ENCODE measurements around the gene KDM2A.
A peak's percentile ranks its signal among the peaks of the same experiment; 100 is the strongest.

The KDM2A gene

DNA sequence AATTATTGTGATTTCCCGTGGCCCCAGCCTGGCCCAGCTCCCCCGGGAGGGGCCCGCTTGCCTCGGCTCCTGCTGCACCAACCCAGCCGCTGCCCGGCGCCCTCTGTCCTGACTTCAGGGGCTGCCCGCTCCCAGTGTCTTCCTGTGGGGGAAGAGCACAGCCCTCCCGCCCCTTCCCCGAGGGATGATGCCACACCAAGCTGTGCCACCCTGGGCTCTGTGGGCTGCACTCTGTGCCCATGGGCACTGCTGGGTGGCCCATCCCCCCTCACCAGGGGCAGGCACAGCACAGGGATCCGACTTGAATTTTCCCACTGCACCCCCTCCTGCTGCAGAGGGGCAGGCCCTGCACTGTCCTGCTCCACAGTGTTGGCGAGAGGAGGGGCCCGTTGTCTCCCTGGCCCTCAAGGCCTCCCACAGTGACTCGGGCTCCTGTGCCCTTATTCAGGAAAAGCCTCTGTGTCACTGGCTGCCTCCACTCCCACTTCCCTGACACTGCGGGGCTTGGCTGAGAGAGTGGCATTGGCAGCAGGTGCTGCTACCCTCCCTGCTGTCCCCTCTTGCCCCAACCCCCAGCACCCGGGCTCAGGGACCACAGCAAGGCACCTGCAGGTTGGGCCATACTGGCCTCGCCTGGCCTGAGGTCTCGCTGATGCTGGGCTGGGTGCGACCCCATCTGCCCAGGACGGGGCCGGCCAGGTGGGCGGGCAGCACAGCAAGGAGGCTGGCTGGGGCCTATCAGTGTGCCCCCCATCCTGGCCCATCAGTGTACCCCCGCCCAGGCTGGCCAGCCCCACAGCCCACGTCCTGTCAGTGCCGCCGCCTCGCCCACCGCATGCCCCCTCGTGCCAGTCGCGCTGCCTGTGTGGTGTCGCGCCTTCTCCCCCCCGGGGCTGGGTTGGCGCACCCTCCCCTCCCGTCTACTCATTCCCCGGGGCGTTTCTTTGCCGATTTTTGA is 166.8 kb downstream of the KDM2A start:
- no peak for DNase-seq (ENCODE audit: low spot score)

GRCh38 chr11:67286621-67287333 is 167.7 kb downstream of the KDM2A start:
- no peak for DNase-seq (ENCODE audit: low spot score)

GRCh38 chr11:67287355-67288197 is 168.5 kb downstream of the KDM2A start:
- no peak for DNase-seq (ENCODE audit: low spot score)

DNA sequence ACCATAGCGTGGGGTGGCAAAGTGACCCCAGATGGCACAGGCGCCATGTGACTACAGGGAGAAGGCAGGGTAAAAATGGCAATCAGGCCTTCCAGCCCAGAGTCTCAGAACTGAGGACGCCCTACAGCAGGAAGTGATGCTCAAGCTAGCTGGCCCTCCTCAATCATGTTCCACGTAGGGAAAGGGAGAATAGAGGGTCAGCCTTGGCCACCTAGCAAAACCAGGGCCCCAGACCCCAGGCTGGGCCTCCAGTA is 169.1 kb downstream of the KDM2A start:
- DNase-seq (ENCODE audit: low spot score) = no peak

- DNase-seq (ENCODE audit: low spot score) = peak; percentile 93
These were observed 169.6 kb downstream of the KDM2A start for GRCh38 chr11:67288452-67289225.

DNA sequence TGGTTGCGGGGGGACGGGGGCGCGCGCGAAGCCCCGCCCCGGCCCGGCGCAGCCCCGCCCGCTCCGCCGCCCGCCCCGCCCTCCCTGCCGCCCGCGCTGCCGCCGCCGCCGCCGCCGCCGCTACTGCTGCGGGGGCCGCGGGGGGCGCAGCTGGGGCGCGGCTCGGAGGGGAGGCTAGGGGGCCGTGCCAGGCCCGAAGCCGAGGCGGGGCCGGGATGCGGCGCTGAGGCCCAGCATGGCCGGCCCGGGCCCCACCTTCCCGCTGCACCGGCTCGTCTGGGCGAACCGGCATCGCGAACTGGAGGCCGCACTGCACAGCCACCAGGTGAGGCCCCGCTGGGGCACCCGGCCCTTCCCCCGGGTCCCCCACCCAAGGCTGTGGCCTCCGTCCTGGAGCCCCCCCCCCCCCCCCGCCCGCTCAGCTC is 170.2 kb downstream of the KDM2A start, which contains the start of gene ANKRD13D:
Gene ANKRD13D, plus strand, starts transcription at position 78 of the 425 bp plus-strand sequence. Its CDS starts 158 bp downstream, at position 236.
- DNase-seq (ENCODE audit: low spot score) = no peak

DNA sequence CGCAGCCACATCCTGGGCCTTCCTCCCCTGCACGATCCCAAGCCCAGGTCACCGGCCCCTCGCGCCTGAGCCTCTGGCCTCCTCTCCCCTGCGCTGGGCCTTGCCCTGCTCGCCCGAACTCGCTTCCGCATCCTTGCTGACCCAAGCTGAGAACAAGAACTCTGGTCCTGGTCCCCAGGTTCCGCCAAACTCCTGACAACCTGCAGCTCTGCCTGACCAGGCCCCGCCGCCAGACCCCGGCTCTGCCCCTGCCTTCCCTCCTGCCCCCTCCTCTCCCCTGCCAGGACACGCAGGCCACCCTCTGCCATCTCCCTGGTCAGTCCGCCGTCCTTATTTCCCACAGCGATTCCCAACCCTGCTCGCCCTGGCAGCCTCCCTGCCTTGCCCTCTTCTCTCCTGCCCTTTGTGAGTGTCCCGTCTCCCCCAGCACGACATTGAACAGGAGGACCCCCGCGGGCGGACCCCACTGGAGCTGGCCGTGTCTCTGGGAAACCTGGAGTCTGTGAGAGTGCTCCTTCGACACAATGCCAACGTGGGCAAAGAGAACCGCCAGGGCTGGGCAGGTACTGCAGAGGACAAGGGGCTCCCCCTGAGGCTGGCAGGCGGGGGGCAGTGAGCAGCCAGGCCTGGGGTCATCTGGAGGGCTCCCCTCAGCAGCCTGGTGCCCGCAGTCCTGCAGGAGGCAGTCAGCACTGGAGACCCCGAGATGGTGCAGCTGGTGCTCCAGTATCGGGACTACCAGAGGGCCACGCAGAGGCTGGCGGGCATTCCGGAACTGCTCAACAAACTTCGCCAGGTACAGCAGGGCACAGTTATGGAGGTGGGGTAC is 170.8 kb downstream of the KDM2A start:
- DNase-seq (ENCODE audit: low spot score) = no peak

DNA sequence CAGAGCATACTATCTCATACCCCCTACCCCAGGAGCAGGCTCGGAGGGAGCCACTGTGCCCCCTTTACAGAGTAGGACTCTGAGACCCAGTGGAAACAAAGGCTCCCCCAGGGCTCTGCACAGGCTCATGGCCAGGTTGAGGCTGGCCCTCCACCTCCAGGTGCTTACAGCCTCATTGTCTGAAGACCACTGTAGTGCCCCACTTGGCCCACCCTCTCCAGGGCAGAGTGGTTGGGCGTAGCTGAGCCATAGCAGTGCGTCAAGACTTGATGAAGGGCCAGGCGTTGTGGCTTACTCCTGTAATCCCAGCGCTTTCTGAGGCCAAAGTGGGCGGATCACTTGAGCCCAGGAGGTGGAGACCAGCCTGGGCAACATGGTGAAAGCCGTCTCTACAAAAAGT is 171.7 kb downstream of the KDM2A start:
- no peak for DNase-seq (ENCODE audit: low spot score)

DNA sequence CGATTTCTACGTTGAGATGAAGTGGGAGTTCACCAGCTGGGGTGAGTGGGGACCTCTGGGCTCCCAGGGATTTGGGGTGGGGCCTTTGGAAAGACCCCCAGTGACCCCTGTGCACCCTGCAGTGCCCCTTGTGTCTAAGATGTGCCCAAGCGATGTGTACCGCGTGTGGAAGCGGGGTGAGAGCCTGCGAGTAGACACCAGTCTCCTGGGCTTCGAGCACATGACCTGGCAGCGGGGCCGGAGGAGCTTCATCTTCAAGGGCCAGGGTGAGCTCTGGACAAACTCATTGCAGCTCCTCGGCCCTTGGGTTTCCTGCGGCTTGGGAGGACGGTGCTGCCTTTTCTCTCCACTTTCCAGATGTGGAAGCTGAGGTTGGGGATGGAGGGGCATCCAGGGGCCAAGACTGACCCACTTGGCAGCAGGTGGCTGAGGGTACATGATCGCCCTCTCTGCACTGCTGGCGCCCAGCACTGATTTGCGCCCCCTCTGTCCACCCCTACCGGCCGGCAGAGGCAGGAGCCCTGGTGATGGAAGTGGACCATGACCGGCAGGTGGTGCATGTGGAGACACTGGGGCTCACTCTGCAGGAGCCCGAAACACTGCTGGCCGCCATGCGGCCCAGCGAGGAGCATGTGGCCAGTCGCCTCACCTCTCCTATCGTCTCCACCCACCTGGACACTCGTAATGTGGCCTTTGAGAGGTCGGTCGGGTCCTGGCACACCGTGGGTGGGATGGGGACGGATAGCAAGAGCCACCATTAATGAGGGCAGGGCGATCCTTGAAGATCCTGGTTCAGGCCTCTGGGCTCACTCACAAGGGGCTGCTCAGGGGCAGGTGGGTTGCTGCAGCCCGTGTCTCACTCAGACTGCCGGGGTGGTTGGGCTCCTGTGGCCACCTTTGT is 172.7 kb downstream of the KDM2A start:
- no peak for DNase-seq (ENCODE audit: low spot score)

- DNase-seq (ENCODE audit: low spot score) = no peak
These were observed 173.6 kb downstream of the KDM2A start for GRCh38 chr11:67292671-67293070.

- DNase-seq (ENCODE audit: low spot score) = no peak
These were observed 174.0 kb downstream of the KDM2A start for GRCh38 chr11:67293090-67293489.

DNA sequence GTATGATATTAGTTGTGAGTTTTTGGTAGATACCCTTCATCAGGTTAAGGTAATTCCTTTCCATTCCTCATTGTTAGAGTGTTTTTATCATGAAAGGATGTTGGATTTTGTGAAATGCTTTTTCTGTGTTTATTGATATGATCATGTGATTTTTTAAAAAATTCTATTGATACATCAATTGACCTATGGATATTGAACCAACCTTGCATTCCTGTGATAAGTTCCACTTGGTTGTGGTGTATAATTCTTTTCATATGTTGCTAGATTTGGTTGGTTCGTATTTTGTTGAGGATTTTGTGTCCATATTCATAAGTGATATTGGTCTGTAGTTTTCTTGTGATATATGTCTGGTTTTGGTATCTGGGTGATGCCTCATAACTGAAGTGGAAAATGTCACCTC is 176.8 kb downstream of the KDM2A start:
- DNase-seq (ENCODE audit: low spot score) = no peak

GRCh38 chr11:67298786-67299185 is 179.7 kb downstream of the KDM2A start:
- DNase-seq (ENCODE audit: low spot score) = no peak

GRCh38 chr11:67299471-67300191 is 180.6 kb downstream of the KDM2A start:
- DNase-seq (ENCODE audit: low spot score) = no peak

GRCh38 chr11:67300256-67300755 is 181.2 kb downstream of the KDM2A start:
- no peak for DNase-seq (ENCODE audit: low spot score)

DNA sequence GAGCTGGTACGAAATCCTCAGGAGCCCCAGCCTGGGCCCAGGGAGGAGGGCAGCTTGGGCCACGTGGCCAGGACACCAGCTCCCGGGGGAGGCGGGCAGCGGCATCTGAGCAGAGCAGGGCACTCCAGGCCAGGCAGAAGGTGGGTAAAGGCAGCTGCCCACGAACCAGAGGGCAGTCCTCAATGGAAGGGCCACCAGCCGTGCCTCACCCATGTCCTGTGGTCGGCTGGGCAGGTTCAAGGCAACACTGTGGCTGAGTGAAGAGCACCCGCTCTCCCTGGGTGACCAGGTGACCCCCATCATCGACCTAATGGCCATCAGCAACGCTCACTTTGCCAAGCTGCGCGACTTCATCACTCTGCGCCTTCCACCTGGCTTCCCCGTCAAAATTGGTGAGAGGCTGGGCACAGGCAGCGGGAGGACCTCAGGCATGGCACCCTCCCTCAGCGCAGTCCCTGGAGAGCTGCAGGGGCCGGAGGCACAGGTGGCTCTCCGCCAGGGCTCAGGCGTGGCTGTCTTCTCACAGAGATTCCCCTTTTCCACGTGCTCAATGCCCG is 181.8 kb downstream of the KDM2A start:
- no peak for DNase-seq (ENCODE audit: low spot score)

DNA sequence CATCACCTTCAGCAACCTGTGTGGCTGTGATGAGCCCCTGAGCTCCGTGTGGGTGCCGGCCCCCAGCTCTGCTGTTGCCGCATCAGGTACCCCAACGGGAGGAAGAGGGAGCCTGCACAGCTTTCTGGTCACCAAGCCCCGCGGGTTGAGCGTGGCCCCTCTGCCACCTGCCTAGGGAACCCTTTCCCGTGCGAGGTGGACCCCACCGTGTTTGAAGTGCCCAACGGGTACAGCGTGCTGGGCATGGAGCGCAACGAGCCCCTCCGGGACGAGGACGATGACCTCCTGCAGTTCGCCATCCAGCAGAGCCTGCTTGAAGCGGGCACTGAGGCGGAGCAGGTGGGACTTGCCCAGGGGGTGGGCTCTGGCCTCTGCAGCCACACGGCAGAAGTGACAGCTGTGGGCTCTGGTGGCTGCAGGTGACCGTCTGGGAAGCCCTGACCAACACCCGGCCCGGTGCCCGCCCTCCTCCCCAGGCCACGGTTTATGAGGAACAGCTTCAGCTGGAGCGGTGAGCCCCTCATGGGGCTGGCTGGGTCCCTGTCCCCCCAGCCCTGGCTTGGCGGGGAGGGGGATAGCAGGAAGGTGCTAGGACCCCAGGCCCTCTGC is 182.4 kb downstream of the KDM2A start:
- no peak for DNase-seq (ENCODE audit: low spot score)

DNA sequence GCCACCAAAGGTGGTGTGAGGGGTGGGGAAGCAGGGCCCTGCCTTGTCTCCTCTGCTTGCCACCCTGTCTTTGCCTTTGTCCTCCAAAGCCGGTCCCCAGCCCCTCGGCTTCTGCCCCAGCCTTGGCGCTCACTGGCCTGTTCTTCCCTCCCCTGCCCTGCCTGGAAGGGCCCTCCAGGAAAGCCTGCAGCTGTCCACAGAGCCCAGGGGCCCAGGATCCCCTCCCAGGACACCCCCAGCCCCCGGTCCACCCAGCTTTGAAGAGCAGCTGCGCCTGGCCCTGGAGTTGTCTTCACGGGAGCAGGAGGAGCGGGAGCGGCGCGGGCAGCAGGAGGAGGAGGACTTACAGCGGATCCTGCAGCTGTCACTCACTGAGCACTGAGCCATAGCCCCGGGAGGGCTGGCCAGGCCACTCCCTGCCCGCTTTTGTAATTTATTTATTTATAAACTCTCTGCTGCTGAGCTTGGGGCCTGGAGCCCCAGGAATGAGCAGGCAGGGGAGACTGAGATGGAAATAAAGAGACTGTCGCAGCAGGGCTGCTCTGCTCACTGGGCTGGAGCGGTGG is 183.0 kb downstream of the KDM2A start:
- DNase-seq (ENCODE audit: low spot score) = no peak

All from NAMALWA (cell line).